Measurements from ENCODE around the gene PCDHGA6. TPM values are rescaled to one million over a fixed set of nuclear protein-coding genes. Genes with fewer than 3 reads are reported as not detected.

The PCDHGA6 gene
- total and polyA plus RNA-seq, 2 of the 8 experiments (the other 6 are each of a cell fraction or from before 2014, with no cell fraction given): 1.4 to 2.0 TPM

GRCh38 chr5:141355641-141356040 lies 18.1 kb upstream of the PCDHGA6 start (continued):
- no peak for TF ChIP-seq CHD7 (IDR thresholded peaks at IDR 0.05; ENCODE audit: insufficient replicate concordance, low read length)

Data from H1 (cell line).